Measurements from ENCODE around the gene DQX1.
"Not testable (repeated sequence)": the region's sequence is repeated elsewhere in the genome, so short reads cannot be mapped to it uniquely, and the experiment has no call there.

Gene DQX1

GRCh38 chr2:74471332-74472065 is 54.5 kb downstream of the DQX1 start:
- no peak for DNase-seq
- Mint-ChIP-seq H3K27ac (peak overlapping the region; percentile 100), H3K36me3 (ENCODE audit: low read depth) (peaks cover 28% of the 10 kb centered on the region), H3K4me3 (peak overlapping the region; percentile 96), H3K27me3 (ENCODE audit: low read depth, poor library complexity) (peaks cover 5% of the 10 kb centered on the region), H3K9me3 (no peaks in the 10 kb centered on the region), H3K4me1 (peaks cover 31% of the 10 kb centered on the region)
- TF ChIP-seq CTCF (IDR thresholded peaks at IDR 0.05): no peak

- Mint-ChIP-seq H3K4me3 (peak overlapping the region; percentile 78), H3K27ac (peak overlapping the region; percentile 55), H3K4me1 (peaks cover 36% of the 10 kb centered on the region), H3K36me3 (ENCODE audit: low read depth) (peaks cover 25% of the 10 kb centered on the region)
- DNase-seq; H3K9me3 Mint-ChIP-seq; H3K27me3 Mint-ChIP-seq (ENCODE audit: low read depth, poor library complexity): not testable (repeated sequence)
These were observed 55.3 kb downstream of the DQX1 start for GRCh38 chr2:74470742-74471141.
